Activated CD4-positive, alpha-beta T cell treated with anti-CD3 and anti-CD28 coated beads for 1 hour (primary cell): ENCODE measurements around the gene RPS6KB2.

Source experiments
- DNase-seq: peaks from one replicate; pipeline ENCODE4 v3.0.0-alpha.2; 2020

The RPS6KB2 gene

GRCh38 chr11:67431346-67432249 is 3.3 kb downstream of the RPS6KB2 start:
- DNase-seq, result no peak

- no peak for DNase-seq
Measured at GRCh38 chr11:67432655-67433349, 4.5 kb downstream of the RPS6KB2 start.

- DNase-seq, result no peak
Measured at GRCh38 chr11:67433536-67434394, 5.5 kb downstream of the RPS6KB2 start.

GRCh38 chr11:67434395-67434881 is 6.1 kb downstream of the RPS6KB2 start:
- no peak for DNase-seq

- no peak for DNase-seq
Measured at GRCh38 chr11:67435031-67435726, 6.9 kb downstream of the RPS6KB2 start.

- DNase-seq, result no peak
Measured at GRCh38 chr11:67435727-67436458, 7.6 kb downstream of the RPS6KB2 start.

GRCh38 chr11:67436459-67437081 is 8.3 kb downstream of the RPS6KB2 start:
- peak; percentile 44 for DNase-seq

GRCh38 chr11:67437082-67437808 is 9.0 kb downstream of the RPS6KB2 start, which contains the start of gene PTPRCAP:
PTPRCAP (minus strand) TSS chr11:67437682; CDS start chr11:67437619, 63 bp downstream.
- peak; percentile 62 for DNase-seq

- no peak for DNase-seq
Measured at GRCh38 chr11:67437809-67438157, 9.5 kb downstream of the RPS6KB2 start.

- DNase-seq, result peak; percentile 59
Measured at GRCh38 chr11:67438158-67438902, 10.0 kb downstream of the RPS6KB2 start.

- DNase-seq, result no peak
Measured at GRCh38 chr11:67439321-67440228, 11.3 kb downstream of the RPS6KB2 start.

- no peak for DNase-seq
Measured at GRCh38 chr11:67440229-67441097, 12.2 kb downstream of the RPS6KB2 start.

- DNase-seq, result no peak
Measured at GRCh38 chr11:67441098-67441563, 12.8 kb downstream of the RPS6KB2 start.

GRCh38 chr11:67441731-67442351 is 13.5 kb downstream of the RPS6KB2 start:
- no peak for DNase-seq

GRCh38 chr11:67442504-67443404 is 14.5 kb downstream of the RPS6KB2 start:
- no peak for DNase-seq

GRCh38 chr11:67445515-67445914 is 17.2 kb downstream of the RPS6KB2 start:
- no peak for DNase-seq
